Measurements from ENCODE around the gene TERT. TPM values are rescaled to one million over a fixed set of nuclear protein-coding genes. Genes with fewer than 3 reads are reported as not detected.

The TERT gene
- total and polyA plus RNA-seq, 2 of the 4 experiments (the other 2 are of a cell fraction), result not detected

- Histone ChIP-seq H3K9me1 (ENCODE audit: insufficient read depth, low read length) (no peaks in the 10 kb centered on the region), H2BK20ac (ENCODE audit: low read depth, low read length) (no peak overlapping the region), H4K8ac (ENCODE audit: low read depth in 2 of 2, low read length in 2 of 2) (no peak overlapping the region), H3K27me3 (ENCODE audit: control insufficient read depth, insufficient read depth, low read length) (no peaks in the 10 kb centered on the region), H3K9me3 (ENCODE audit: control insufficient read depth, insufficient read depth, low read length) (no peaks in the 10 kb centered on the region), H3K23ac (ENCODE audit: low read depth, low read length) (no peak overlapping the region), H3K27ac (ENCODE audit: insufficient read depth, low read length) (no peak overlapping the region), H3K9ac (ENCODE audit: low read depth, low read length) (no peak overlapping the region), H4K20me1 (ENCODE audit: insufficient read depth, low read length) (peaks cover 6% of the 10 kb centered on the region; the same call in 1 of the 2 replicates), H2AK5ac (ENCODE audit: low read depth, low read length) (no peak overlapping the region), H2AFZ (replicated peaks; ENCODE audit: low read length, poor library complexity) (no peak overlapping the region), H4K5ac (ENCODE audit: low read depth, low read length) (no peak overlapping the region), H3K4me3 (ENCODE audit: insufficient read depth, low read depth, low read length) (no peak overlapping the region), H2BK15ac (ENCODE audit: low read depth, low read length) (no peak overlapping the region), H4K91ac (ENCODE audit: insufficient read depth, low read depth, low read length) (no peak overlapping the region), H2BK120ac (ENCODE audit: low read depth, low read length) (no peak overlapping the region), H3K14ac (replicated peaks; ENCODE audit: low read depth, low read length) (no peak overlapping the region), H3K79me1 (ENCODE audit: low read depth in 1 of 2, low read length in 2 of 2) (peaks cover 6 to 10% of the 10 kb centered on the region in 2 experiments; a peak in 2 of 4 replicates), H3K36me3 (ENCODE audit: control insufficient read depth, insufficient read depth, low read length) (peaks cover 70% of the 10 kb centered on the region), H3K4me2 (ENCODE audit: low read depth, low read length) (no peak overlapping the region), H2AK9ac (replicated peaks; ENCODE audit: low read depth, low read length, poor library complexity) (no peak overlapping the region), H3K4ac (ENCODE audit: low read depth, low read length) (no peak overlapping the region), H3K4me1 (ENCODE audit: control insufficient read depth, insufficient read depth, low read length) (no peaks in the 10 kb centered on the region), H3K56ac (ENCODE audit: extremely low read depth, insufficient read depth, low read length) (no peak overlapping the region), H3K18ac (ENCODE audit: low read depth, low read length) (no peak overlapping the region), H2BK5ac (ENCODE audit: low read depth, low read length, poor library complexity, severe bottlenecking) (no peak overlapping the region)
- dilution Hi-C loops (cut with HindIII; ENCODE audit: low sequenced_read_pairs, unreplicated experiment) (no loop called here), intact Hi-C loops (cut with micrococcal nuclease) (no loop called here), in situ Hi-C loops (cut with MboI; ENCODE audit: low sequenced_read_pairs) (no loop called here)
- POLR2A ChIA-PET (ENCODE audit: unreplicated experiment), result no interaction called here
- TF ChIP-seq MAZ (IDR thresholded peaks at IDR 0.05; ENCODE audit: borderline replicate concordance, low read depth, low read length), result no peak
- no peak for TF ChIP-seq ELK1 (IDR thresholded peaks at IDR 0.05; ENCODE audit: borderline replicate concordance, low read depth, low read length)
- no peak for TF ChIP-seq MXI1 (IDR thresholded peaks at IDR 0.05; ENCODE audit: borderline replicate concordance, low read depth, low read length)
- no peak for TF ChIP-seq BHLHE40 (IDR thresholded peaks at IDR 0.05; ENCODE audit: low read depth, low read length)
- no peak for TF ChIP-seq RAD21 (IDR thresholded peaks at IDR 0.05; ENCODE audit: low read length)
- no peak for TF ChIP-seq RFX5 (IDR thresholded peaks at IDR 0.05; ENCODE audit: low read depth, low read length)
- no peak for TF ChIP-seq CEBPB (IDR thresholded peaks at IDR 0.05; ENCODE audit: low read depth, low read length)
- no peak for TF ChIP-seq FOS (IDR thresholded peaks at IDR 0.05; ENCODE audit: low read depth, low read length)
- TF ChIP-seq SMC3 (IDR thresholded peaks at IDR 0.05; ENCODE audit: low read depth, low read length), result no peak
- no peak for TF ChIP-seq USF2 (IDR thresholded peaks at IDR 0.05; ENCODE audit: low read depth, low read length)
- TF ChIP-seq MAFK (IDR thresholded peaks at IDR 0.05; ENCODE audit: low read depth, low read length), result no peak
- no peak for TF ChIP-seq POLR2A (IDR thresholded peaks at IDR 0.05; ENCODE audit: low read depth, low read length)
- no peak for TF ChIP-seq NFE2L2 (IDR thresholded peaks at IDR 0.05; ENCODE audit: low read depth, low read length)
- no peak for TF ChIP-seq CHD1 (IDR thresholded peaks at IDR 0.05; ENCODE audit: low read depth, low read length)
- TF ChIP-seq RCOR1 (IDR thresholded peaks at IDR 0.05; ENCODE audit: insufficient replicate concordance, low read length), result no peak
- no peak for TF ChIP-seq CTCF (conservative IDR thresholded peaks at IDR 0.05; ENCODE audit: low read depth, low read length)
- DNase-seq, result no peak
- ATAC-seq (ENCODE audit: low read depth), result no peak
- BruUV-seq (replicated peaks), result no TSS peak
- CTCF ChIA-PET, result interaction anchor here (0.6 kb wide), 1 partner anchor 192 kb away, joined by 3 read pairs; no protein-coding TSS in a partner anchor
- 95% methylated on average over 19 of the region's 22 CpGs; no CpG with 5 or more reads in 1 of the 2 experiments for WGBS, 2 experiments (ENCODE audit: extremely low coverage in 2 of 2, insufficient read length in 1 of 2)
These were observed 42.8 kb upstream of the TERT start for GRCh38 chr5:1337489-1338195.
